Mesothelial cell of epicardium (in vitro differentiated cells): ENCODE results near the gene GRIA4. TPM values are rescaled to one million over a fixed set of nuclear protein-coding genes. Genes with fewer than 3 reads are reported as not detected.

Experiments used
- DNase-seq, 2 experiments: peaks; one replicate each; pipeline ENCODE4 v3.0.0; 2021; ENCODE audit warnings: low spot score in 2 of 2; ENCODE audit not compliant: unreplicated experiment in 2 of 2
- H3K27ac Mint-ChIP-seq: 2 replicates; pipeline ENCODE4 v1.8.0; 2021; ENCODE audit warnings: mixed read lengths
- H3K27me3 Mint-ChIP-seq: 2 replicates; pipeline ENCODE4 v1.8.0; 2021; ENCODE audit warnings: low read depth, mixed read lengths
- H3K36me3 Mint-ChIP-seq: 2 replicates; pipeline ENCODE4 v1.8.0; 2021; ENCODE audit warnings: mixed read lengths
- H3K4me1 Mint-ChIP-seq: 2 replicates; pipeline ENCODE4 v1.8.0; 2021; ENCODE audit warnings: mixed read lengths
- H3K4me3 Mint-ChIP-seq: 2 replicates; pipeline ENCODE4 v1.8.0; 2021; ENCODE audit warnings: mild to moderate bottlenecking, moderate library complexity, mixed read lengths
- H3K9me3 Mint-ChIP-seq: 2 replicates; pipeline ENCODE4 v1.8.0; 2021; ENCODE audit warnings: mixed read lengths
- total RNA-seq: library from RNA; stranded (reverse); gene quantifications from 3 replicates; pipeline ENCODE4 v1.2.1, GENCODE V29; 2021
- TF ChIP-seq, protein P1 (sequence below): fragments of 200-600 bp; sonication (generic); IDR thresholded peaks from one replicate; pipeline ENCODE4 v1.5.0; 2021; ENCODE audit warnings: antibody characterized with exemption; ENCODE audit not compliant: unreplicated experiment

Gene GRIA4
- total RNA-seq, 1 donor from 2014 or later = 156 TPM

DNA sequence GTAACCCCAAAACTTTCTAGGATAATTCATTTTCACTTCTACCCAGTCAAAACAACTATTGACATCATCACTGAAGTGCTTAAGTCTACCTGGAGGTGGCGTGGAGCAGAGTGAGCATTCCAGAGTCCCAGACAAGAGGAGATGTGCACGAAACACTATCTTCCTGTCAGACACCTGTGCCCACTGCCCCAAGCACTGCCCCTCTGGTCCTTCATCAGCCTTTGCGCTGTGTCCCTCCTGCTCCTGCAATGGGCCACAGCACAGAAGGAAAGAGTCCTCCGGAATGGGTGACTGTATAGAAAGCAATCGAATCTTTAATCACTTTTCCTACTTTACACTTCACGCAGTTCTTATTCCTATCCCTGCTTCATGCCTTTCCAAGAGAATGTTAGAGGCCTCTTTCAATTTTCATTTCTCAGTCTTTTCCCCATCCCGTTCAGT lies 512 bp upstream of the GRIA4 start:
- Mint-ChIP-seq H3K4me1 (peaks cover 37% of the 10 kb centered on the region), H3K27ac (peak overlapping the region; percentile 92), H3K27me3 (peaks cover 29% of the 10 kb centered on the region), H3K4me3 (peak overlapping the region; percentile 80), H3K9me3 (peaks cover 14% of the 10 kb centered on the region), H3K36me3 (peaks cover 4% of the 10 kb centered on the region)
- peak in 1 of 2 experiments; percentile 52 for DNase-seq
- TF ChIP-seq, protein P1, sequence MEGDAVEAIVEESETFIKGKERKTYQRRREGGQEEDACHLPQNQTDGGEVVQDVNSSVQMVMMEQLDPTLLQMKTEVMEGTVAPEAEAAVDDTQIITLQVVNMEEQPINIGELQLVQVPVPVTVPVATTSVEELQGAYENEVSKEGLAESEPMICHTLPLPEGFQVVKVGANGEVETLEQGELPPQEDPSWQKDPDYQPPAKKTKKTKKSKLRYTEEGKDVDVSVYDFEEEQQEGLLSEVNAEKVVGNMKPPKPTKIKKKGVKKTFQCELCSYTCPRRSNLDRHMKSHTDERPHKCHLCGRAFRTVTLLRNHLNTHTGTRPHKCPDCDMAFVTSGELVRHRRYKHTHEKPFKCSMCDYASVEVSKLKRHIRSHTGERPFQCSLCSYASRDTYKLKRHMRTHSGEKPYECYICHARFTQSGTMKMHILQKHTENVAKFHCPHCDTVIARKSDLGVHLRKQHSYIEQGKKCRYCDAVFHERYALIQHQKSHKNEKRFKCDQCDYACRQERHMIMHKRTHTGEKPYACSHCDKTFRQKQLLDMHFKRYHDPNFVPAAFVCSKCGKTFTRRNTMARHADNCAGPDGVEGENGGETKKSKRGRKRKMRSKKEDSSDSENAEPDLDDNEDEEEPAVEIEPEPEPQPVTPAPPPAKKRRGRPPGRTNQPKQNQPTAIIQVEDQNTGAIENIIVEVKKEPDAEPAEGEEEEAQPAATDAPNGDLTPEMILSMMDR = peak; percentile 39

DNA sequence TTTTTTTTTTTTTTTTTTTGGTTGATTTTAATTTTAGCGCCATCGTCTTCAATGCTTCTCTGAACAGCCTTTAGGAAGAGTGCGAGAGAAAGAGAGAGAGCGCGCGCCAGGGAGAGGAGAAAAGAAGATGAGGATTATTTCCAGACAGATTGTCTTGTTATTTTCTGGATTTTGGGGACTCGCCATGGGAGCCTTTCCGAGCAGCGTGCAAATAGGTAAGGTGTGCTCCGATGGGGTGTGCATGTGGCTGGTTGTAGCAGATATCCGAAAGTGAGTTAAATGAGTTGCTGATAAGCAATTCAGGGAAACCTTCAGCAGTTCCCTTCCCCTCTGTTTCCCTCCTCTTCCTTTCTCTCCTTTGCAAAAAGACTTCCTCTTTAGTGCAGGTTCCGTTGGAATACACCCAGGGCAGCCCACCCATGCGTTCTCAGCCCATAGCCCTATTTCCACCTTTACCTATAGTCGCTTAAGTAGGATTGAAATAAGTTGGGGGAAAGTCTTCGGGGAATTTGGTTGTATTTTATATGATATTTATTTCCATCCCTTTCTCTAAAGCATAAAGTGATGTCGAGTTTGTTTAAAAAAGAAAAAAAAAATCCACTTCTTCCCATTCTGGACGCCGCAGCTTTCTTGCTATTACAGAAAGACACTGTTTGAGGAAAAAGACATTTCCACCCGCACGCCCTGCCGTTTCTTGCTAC lies 1.1 kb downstream of the GRIA4 start:
- DNase-seq = no peak
- Mint-ChIP-seq H3K4me3 (peak overlapping the region; percentile 80), H3K9me3 (peaks cover under 1% of the 10 kb centered on the region), H3K36me3 (no peaks in the 10 kb centered on the region), H3K27me3 (peaks cover 29% of the 10 kb centered on the region), H3K4me1 (peaks cover 42% of the 10 kb centered on the region), H3K27ac (peak overlapping the region; percentile 92)
- TF ChIP-seq, protein P1 = no peak

DNA sequence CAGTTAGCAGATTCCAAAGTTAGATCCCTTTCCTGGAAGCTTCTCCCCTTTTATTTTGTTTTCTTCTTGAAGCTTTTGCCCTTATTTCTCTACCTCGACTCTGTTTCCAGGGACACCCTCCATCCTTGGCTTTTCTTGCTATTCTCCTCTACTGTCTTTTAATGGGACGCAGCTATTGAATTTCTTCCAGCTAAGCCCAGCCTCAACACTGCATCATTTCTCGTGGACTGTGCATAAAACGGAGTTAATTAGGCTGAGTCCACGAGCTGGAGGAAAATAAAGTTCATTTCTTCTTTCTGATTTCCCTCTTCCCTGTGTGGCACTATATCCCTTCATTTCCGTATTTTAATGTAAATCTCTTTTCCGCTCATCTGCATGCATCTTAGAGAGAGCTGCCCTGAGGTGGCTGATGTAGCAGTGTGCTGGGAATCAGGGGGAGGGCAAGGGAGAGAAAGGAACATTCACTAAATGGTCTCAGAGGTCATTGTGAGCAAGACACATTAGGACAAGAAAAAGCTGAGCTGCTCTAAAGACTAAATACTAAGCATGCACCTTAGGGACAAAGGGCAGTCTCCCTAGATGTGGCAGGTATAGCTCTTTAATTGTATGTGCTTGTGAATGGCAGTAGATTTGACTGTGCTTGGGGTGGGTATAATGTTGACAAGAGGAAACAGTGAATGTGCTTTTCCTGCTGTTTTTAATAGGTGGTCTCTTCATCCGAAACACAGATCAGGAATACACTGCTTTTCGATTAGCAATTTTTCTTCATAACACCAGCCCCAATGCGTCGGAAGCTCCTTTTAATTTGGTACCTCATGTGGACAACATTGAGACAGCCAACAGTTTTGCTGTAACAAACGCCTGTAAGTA lies 1.9 kb downstream of the GRIA4 start:
- no peaks in the 10 kb centered on the region for H3K36me3 Mint-ChIP-seq
- TF ChIP-seq, protein P1 = no peak
- peak overlapping the region; percentile 92 for H3K27ac Mint-ChIP-seq
- H3K9me3 Mint-ChIP-seq = no peaks in the 10 kb centered on the region
- H3K4me1 Mint-ChIP-seq = peaks cover 42% of the 10 kb centered on the region
- peak overlapping the region; percentile 80 for H3K4me3 Mint-ChIP-seq
- DNase-seq = no peak
- peaks cover 29% of the 10 kb centered on the region for H3K27me3 Mint-ChIP-seq

DNA sequence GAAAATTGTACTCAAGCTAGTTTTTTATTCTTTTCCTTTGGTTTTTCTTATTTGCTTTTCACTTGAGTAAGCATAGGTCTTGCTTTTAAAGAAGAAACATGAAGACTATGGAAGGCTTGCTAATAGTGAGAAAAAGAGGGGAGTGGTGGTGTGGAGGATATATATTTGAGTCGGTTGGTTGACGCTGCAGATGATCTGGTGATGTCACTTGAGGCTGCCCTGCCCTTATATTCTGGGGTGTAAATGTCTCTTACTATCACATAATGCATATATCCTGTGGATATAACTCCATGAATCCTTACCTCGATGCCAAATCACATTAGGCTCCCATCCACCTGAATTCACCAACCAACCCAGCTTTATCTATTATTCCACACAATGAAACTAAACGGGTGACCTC lies 2.9 kb downstream of the GRIA4 start:
- Mint-ChIP-seq H3K4me1 (peaks cover 34% of the 10 kb centered on the region), H3K27me3 (peaks cover 29% of the 10 kb centered on the region), H3K4me3 (peak overlapping the region; percentile 80), H3K9me3 (no peaks in the 10 kb centered on the region), H3K27ac (peak overlapping the region; percentile 92), H3K36me3 (no peaks in the 10 kb centered on the region)
- TF ChIP-seq, protein P1 = no peak
- no peak for DNase-seq

GRCh38 chr11:105613183-105613582 lies 3.3 kb downstream of the GRIA4 start:
- Mint-ChIP-seq H3K27ac (peak overlapping the region; percentile 92), H3K9me3 (no peaks in the 10 kb centered on the region), H3K4me3 (peak overlapping the region; percentile 80), H3K36me3 (no peaks in the 10 kb centered on the region), H3K27me3 (peaks cover 29% of the 10 kb centered on the region), H3K4me1 (peaks cover 32% of the 10 kb centered on the region)
- TF ChIP-seq, protein P1 = no peak
- no peak for DNase-seq
